Upper lobe of right lung (tissue), 1 donor: ENCODE data around the gene FMNL2. TPM values are rescaled to one million over a fixed set of nuclear protein-coding genes. Genes with fewer than 3 reads are reported as not detected.
A peak's percentile ranks its signal among the peaks of the same experiment; 100 is the strongest.

Experiments
- ATAC-seq: fragments of 200-7000 bp; cut with Tn5 transposase; one replicate; pipeline ENCODE4 v1.9.1; 2020; ENCODE audit warnings: mild to moderate bottlenecking, moderate library complexity
- DNase-seq: peaks from one replicate; pipeline ENCODE4 v3.0.0-alpha.2; 2020
- H3K27ac ChIP-seq: fragments of 200-600 bp; one replicate; pipeline ENCODE4 v1.8.0; 2022
- H3K27me3 ChIP-seq: fragments of 200-600 bp; one replicate; pipeline ENCODE4 v1.8.0; 2022; ENCODE audit warnings: mild to moderate bottlenecking
- H3K36me3 ChIP-seq: fragments of 200-600 bp; one replicate; pipeline ENCODE4 v1.8.0; 2022
- H3K4me1 ChIP-seq: fragments of 200-600 bp; one replicate; pipeline ENCODE4 v1.8.0; 2022
- H3K4me3 ChIP-seq: fragments of 200-600 bp; one replicate; pipeline ENCODE4 v1.8.0; 2022; ENCODE audit warnings: mild to moderate bottlenecking
- H3K9me3 ChIP-seq: fragments of 200-600 bp; one replicate; pipeline ENCODE4 v1.8.0; 2022
- intact Hi-C: fragments of 100-400 bp; cut with DNase I; formaldehyde crosslinking; loops from one replicate; pipeline ENCODE4 v1.11.0; 2022
- total RNA-seq: library from RNA; stranded (reverse); fragmentation: NEBNext Ultra II Directional; extraction: Animal tissue kit (Norgen Biotek cat#: 25700); gene quantifications from one replicate; pipeline ENCODE4 v1.2.1, GENCODE V29; 2021
- TF ChIP-seq, protein P1 (sequence below): fragments of 200-600 bp; IDR thresholded peaks from one replicate; pipeline ENCODE4 v1.8.0; 2022; ENCODE audit warnings: antibody characterized with exemption
- donor health status: DM: no; HTN: yes; CAD: no; lungs with severe emphysema.

The FMNL2 gene
- total RNA-seq, 1 donor from 2014 or later: 69.5 TPM

DNA sequence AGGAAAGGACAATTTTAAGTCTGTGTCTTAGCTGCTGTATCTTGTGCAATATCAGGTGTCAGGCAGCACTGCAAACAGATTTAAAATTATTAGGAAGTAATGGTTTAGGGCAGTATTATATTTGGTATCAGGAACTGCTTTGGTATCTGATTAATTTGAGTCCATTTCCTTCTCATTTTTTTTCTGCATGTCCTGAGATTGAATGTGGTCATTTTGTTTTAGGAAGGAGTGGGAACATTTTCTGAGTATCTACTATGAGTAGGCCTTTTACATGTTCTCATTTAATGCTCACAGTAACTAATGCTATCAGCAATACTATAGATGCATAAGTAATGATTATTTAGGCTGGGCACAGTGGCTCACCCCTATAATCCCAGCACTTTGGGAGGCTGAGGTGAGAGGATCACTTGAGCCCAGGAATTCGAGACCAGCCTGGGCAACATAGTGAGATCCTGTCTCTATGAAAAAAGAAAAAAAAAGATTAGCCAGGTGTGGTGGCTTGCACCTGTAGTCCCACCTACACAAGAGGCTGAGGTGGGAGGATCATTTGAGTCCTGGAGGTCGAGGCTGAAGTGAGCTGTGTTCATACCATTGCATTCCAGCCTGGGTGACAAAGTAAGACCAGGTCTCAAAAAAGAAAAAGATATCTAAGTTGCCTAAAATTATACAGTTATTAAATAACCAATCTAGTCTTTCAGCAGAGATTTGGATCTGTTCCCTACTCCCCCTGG lies 4.7 kb downstream of the FMNL2 start:
- intact Hi-C loops: no loop called here
- H3K36me3 ChIP-seq: no peaks in the 10 kb centered on the region
- no peak overlapping the region for H3K27ac ChIP-seq
- peaks cover 19% of the 10 kb centered on the region for H3K4me1 ChIP-seq
- no peaks in the 10 kb centered on the region for H3K27me3 ChIP-seq
- H3K9me3 ChIP-seq: no peaks in the 10 kb centered on the region
- TF ChIP-seq, protein P1, sequence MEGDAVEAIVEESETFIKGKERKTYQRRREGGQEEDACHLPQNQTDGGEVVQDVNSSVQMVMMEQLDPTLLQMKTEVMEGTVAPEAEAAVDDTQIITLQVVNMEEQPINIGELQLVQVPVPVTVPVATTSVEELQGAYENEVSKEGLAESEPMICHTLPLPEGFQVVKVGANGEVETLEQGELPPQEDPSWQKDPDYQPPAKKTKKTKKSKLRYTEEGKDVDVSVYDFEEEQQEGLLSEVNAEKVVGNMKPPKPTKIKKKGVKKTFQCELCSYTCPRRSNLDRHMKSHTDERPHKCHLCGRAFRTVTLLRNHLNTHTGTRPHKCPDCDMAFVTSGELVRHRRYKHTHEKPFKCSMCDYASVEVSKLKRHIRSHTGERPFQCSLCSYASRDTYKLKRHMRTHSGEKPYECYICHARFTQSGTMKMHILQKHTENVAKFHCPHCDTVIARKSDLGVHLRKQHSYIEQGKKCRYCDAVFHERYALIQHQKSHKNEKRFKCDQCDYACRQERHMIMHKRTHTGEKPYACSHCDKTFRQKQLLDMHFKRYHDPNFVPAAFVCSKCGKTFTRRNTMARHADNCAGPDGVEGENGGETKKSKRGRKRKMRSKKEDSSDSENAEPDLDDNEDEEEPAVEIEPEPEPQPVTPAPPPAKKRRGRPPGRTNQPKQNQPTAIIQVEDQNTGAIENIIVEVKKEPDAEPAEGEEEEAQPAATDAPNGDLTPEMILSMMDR: no peak
- DNase-seq (no peak), ATAC-seq (no peak)
- no peak overlapping the region for H3K4me3 ChIP-seq

DNA sequence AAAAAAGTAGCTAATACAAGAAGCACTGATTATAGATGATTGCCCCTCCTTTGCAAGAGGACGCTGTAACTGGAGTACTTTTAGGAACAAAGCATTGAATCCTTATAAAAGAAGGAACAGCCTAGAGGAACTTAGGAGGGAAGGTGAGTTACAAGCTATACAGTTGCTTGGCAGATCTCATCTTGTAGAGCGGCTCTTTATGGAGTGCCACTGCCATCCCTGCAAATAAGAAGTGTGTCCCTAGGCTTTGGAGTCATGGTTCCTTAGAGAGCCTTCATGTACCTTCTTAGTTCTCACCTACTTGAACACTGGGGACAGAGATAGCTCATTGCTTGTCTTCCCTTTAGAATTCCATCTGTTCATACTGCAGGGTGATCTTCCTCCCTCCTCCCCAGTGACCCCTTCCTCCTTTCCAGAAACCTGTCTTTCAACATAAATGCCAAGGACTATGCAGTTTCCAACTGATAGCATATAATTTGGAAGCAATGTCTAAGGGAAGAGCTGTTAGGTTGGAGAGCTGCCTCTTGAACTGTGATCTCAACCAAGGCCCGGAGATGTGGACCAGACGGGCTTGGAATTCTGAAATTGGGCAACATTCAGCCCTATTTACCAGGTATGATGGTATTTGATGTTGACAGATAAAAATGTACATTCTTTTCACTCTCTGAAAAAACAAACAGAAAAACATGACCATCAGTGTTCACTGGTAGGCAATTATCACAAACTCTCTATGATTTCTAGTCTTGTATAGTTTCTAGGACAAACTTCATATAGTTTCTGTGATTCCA lies 7.5 kb downstream of the FMNL2 start:
- Histone ChIP-seq H3K4me1 (peaks cover 17% of the 10 kb centered on the region), H3K27ac (no peak overlapping the region), H3K27me3 (no peaks in the 10 kb centered on the region), H3K9me3 (no peaks in the 10 kb centered on the region), H3K36me3 (no peaks in the 10 kb centered on the region), H3K4me3 (no peak overlapping the region)
- no peak for DNase-seq
- TF ChIP-seq, protein P1: no peak
- intact Hi-C loops: no loop called here
- ATAC-seq: no peak

DNA sequence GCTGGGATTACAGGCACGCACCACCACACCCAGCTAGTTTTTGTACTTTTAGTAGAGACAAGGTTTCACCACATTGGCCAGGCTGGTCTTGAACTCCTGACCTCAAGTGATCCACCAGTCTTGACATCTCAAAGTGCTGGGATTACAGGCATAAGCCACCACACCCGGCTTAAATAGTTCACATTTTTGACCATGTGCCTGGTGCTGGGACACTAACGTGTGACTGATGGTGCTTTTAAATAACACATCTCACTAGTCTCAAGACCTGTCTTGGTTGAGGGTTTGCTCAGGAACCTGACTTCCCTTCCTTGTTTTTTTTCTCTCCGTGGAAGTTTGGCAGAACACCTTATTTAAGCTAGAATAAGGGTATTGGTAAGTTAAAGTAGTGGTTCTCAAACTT lies 8.5 kb downstream of the FMNL2 start:
- peaks cover 13% of the 10 kb centered on the region for H3K4me1 ChIP-seq
- H3K36me3 ChIP-seq: no peaks in the 10 kb centered on the region
- DNase-seq: no peak
- no peak overlapping the region for H3K27ac ChIP-seq
- intact Hi-C loops: no loop called here
- no peaks in the 10 kb centered on the region for H3K27me3 ChIP-seq
- ATAC-seq: no peak
- H3K9me3 ChIP-seq: no peaks in the 10 kb centered on the region
- TF ChIP-seq, protein P1: no peak
- no peak overlapping the region for H3K4me3 ChIP-seq

DNA sequence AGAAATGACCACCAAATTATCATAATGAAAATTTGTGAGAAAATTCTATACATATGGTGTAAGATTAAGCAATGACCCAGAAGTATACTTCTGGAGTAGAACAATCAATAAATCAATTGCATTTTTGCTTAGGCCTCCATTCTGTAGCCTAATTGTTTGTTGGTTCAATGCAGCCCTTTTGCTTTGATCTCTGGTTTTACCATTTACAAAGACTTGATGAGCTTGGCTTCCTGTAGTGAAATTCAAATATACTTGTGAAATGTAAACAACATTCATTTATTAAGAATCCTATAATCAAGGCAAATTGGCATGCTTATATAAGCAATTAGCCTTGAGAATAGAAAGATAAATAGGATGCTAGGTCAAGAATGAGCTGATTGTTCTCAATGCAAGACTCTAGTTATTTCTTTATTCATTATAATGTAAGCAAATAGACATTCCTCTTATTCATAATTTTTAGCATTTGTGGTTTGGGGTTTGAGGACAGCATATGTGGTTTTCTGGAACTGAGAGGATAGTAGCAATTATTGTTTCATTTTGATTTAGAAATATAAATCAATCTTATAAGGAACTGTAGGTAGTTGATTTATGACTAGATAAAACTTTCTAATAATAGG lies 9.7 kb downstream of the FMNL2 start:
- no peak overlapping the region for H3K27ac ChIP-seq
- H3K4me1 ChIP-seq: peaks cover 7% of the 10 kb centered on the region
- no peak for DNase-seq
- intact Hi-C loops: no loop called here
- no peaks in the 10 kb centered on the region for H3K27me3 ChIP-seq
- no peaks in the 10 kb centered on the region for H3K9me3 ChIP-seq
- ATAC-seq: no peak
- no peak overlapping the region for H3K4me3 ChIP-seq
- no peaks in the 10 kb centered on the region for H3K36me3 ChIP-seq
- TF ChIP-seq, protein P1: no peak

DNA sequence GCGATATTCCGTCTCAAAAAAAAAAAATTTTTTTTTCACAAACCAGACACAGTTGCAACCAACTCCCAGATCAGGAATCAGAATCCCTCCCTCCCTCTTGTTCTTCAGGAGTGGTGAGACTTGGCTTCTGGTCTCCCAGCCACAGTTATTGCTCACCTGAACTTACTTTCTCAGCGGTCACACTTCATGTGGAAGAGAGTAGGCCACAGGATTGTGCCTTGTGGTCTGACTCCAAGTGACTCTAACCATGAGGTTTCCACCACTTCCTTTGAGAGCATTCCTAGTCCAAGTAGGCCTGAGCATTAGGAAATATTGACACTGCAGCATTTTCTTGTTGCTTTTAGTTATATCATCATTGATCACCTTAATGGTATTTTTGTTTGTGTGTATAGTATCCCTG lies 12.1 kb downstream of the FMNL2 start:
- no peaks in the 10 kb centered on the region for H3K4me1 ChIP-seq
- H3K4me3 ChIP-seq: no peak overlapping the region
- no peaks in the 10 kb centered on the region for H3K36me3 ChIP-seq
- no peaks in the 10 kb centered on the region for H3K27me3 ChIP-seq
- TF ChIP-seq, protein P1: no peak
- no peak for DNase-seq
- intact Hi-C loops: no loop called here
- peak; percentile 77 for ATAC-seq
- H3K9me3 ChIP-seq: no peaks in the 10 kb centered on the region
- no peak overlapping the region for H3K27ac ChIP-seq
